GF-D8 (cell line): Measurements from ENCODE around the gene ACTN4.

Experiments
- DNase-seq: peaks from one replicate; lab custom pipeline; 2025; lab: John Stamatoyannopoulos, UW

ACTN4 gene

GRCh38 chr19:38725469-38726283, 78.2 kb downstream of the ACTN4 start:
- DNase-seq, result no peak

- DNase-seq, result no peak
Measured at GRCh38 chr19:38726284-38726673, 78.8 kb downstream of the ACTN4 start.

- no peak for DNase-seq
Measured at GRCh38 chr19:38726761-38727301, 79.4 kb downstream of the ACTN4 start.

- no peak for DNase-seq
Measured at GRCh38 chr19:38727306-38727867, 79.9 kb downstream of the ACTN4 start.

- no peak for DNase-seq
Measured at GRCh38 chr19:38727868-38728660, 80.6 kb downstream of the ACTN4 start.

GRCh38 chr19:38728752-38729541, 81.5 kb downstream of the ACTN4 start:
- no peak for DNase-seq

GRCh38 chr19:38729653-38730469, 82.4 kb downstream of the ACTN4 start:
- DNase-seq, result no peak

GRCh38 chr19:38730470-38730730, 83.0 kb downstream of the ACTN4 start:
- DNase-seq, result no peak

- DNase-seq, result no peak
Measured at GRCh38 chr19:38730731-38731589, 83.5 kb downstream of the ACTN4 start.

GRCh38 chr19:38731654-38732301, 84.3 kb downstream of the ACTN4 start:
- no peak for DNase-seq

- DNase-seq, result no peak
Measured at GRCh38 chr19:38733241-38733492, 85.7 kb downstream of the ACTN4 start.

GRCh38 chr19:38733493-38734175, 86.2 kb downstream of the ACTN4 start:
- no peak for DNase-seq

GRCh38 chr19:38734176-38734425, 86.7 kb downstream of the ACTN4 start:
- DNase-seq, result no peak

GRCh38 chr19:38734426-38735256, 87.2 kb downstream of the ACTN4 start:
- peak; percentile 56 for DNase-seq

- no peak for DNase-seq
Measured at GRCh38 chr19:38735257-38735686, 87.8 kb downstream of the ACTN4 start.

- DNase-seq, result no peak
Measured at GRCh38 chr19:38736036-38736412, 88.6 kb downstream of the ACTN4 start.

- no peak for DNase-seq
Measured at GRCh38 chr19:38736413-38737280, 89.2 kb downstream of the ACTN4 start.
